OCI-LY1 (cell line): ENCODE results near the gene KCTD2.

Source experiments
- H2AFZ ChIP-seq: fragments of 200-600 bp; sonication (generic), shearing (Covaris generic); 2 replicates; pipeline ENCODE4 v1.6.0; 2014; ENCODE audit warnings: antibody characterized with exemption, mild to moderate bottlenecking, low read length
- H3F3A ChIP-seq: fragments of 200-600 bp; sonication (generic), shearing (Covaris generic); 2 replicates; pipeline ENCODE4 v1.6.0; 2014; ENCODE audit warnings: mild to moderate bottlenecking, antibody characterized with exemption, low read length, moderate library complexity; ENCODE audit not compliant: insufficient read depth
- H3K27ac ChIP-seq: fragments of 200-600 bp; sonication (generic); 2 replicates; pipeline ENCODE4 v1.5.1; 2014; ENCODE audit warnings: low read length, mixed run types, mild to moderate bottlenecking, low read depth; ENCODE audit not compliant: poor library complexity, severe bottlenecking
- H3K27me3 ChIP-seq: fragments of 200-600 bp; sonication (generic); 2 replicates; pipeline ENCODE4 v1.6.0; 2014; ENCODE audit warnings: antibody characterized with exemption, mild to moderate bottlenecking, low read length, moderate library complexity; ENCODE audit not compliant: insufficient read depth
- H3K36me3 ChIP-seq: fragments of 200-600 bp; sonication (generic); 2 replicates; pipeline ENCODE4 v1.6.1; 2014; ENCODE audit warnings: mild to moderate bottlenecking, antibody characterized with exemption, low read length, moderate library complexity, mixed read lengths; ENCODE audit not compliant: insufficient read depth
- H3K4me1 ChIP-seq: fragments of 200-600 bp; sonication (generic); 2 replicates; pipeline ENCODE4 v1.5.1; 2014; ENCODE audit warnings: mild to moderate bottlenecking, low read length, moderate library complexity; ENCODE audit not compliant: insufficient read depth, severe bottlenecking
- H3K4me2 ChIP-seq: fragments of 200-600 bp; sonication (generic), shearing (Covaris generic); 2 replicates; pipeline ENCODE4 v1.6.1; 2014; ENCODE audit warnings: low read length
- H3K4me3 ChIP-seq: fragments of 200-600 bp; sonication (generic); 2 replicates; pipeline ENCODE4 v1.5.1; 2014; ENCODE audit warnings: low read length, low read depth, mild to moderate bottlenecking, mixed read lengths; ENCODE audit not compliant: poor library complexity, severe bottlenecking
- H3K79me2 ChIP-seq: fragments of 200-600 bp; shearing (Covaris generic); 2 replicates; pipeline ENCODE4 v1.6.1; 2016; ENCODE audit warnings: mixed run types, low read length, mixed read lengths; ENCODE audit not compliant: insufficient read depth
- H3K9ac ChIP-seq: fragments of 200-600 bp; sonication (generic), shearing (Covaris generic); 2 replicates; pipeline ENCODE4 v1.6.1; 2014; ENCODE audit warnings: mild to moderate bottlenecking, low read length, mixed read lengths
- H3K9me2 ChIP-seq: fragments of 200-600 bp; sonication (generic), shearing (Covaris generic); 2 replicates; pipeline ENCODE4 v1.6.1; 2014; ENCODE audit warnings: low read depth, mild to moderate bottlenecking, low read length, mixed read lengths
- H3K9me3 ChIP-seq: fragments of 200-600 bp; shearing (Covaris generic); 2 replicates; pipeline ENCODE4 v1.6.1; 2014; ENCODE audit warnings: low read length, mixed read lengths
- H4K20me1 ChIP-seq: fragments of 200-600 bp; sonication (generic), shearing (Covaris generic); 2 replicates; pipeline ENCODE4 v1.6.0; 2016; ENCODE audit warnings: mild to moderate bottlenecking, low read length; ENCODE audit not compliant: insufficient read depth
- EZH2 ChIP-seq: fragments of 200-600 bp; sonication (generic), shearing (Covaris generic); IDR thresholded peaks from 2 replicates; pipeline ENCODE4 v1.8.0; 2017; ENCODE audit warnings: borderline replicate concordance, mixed run types, mild to moderate bottlenecking, antibody characterized with exemption, low read length, moderate library complexity, mixed read lengths
- TF ChIP-seq, protein P1 (sequence below): fragments of 200-600 bp; sonication (generic), shearing (Covaris generic); IDR thresholded peaks from 2 replicates; pipeline ENCODE4 v1.5.1; 2017; ENCODE audit warnings: mild to moderate bottlenecking, antibody characterized with exemption, low read length, moderate library complexity, mixed read lengths

The KCTD2 gene

DNA sequence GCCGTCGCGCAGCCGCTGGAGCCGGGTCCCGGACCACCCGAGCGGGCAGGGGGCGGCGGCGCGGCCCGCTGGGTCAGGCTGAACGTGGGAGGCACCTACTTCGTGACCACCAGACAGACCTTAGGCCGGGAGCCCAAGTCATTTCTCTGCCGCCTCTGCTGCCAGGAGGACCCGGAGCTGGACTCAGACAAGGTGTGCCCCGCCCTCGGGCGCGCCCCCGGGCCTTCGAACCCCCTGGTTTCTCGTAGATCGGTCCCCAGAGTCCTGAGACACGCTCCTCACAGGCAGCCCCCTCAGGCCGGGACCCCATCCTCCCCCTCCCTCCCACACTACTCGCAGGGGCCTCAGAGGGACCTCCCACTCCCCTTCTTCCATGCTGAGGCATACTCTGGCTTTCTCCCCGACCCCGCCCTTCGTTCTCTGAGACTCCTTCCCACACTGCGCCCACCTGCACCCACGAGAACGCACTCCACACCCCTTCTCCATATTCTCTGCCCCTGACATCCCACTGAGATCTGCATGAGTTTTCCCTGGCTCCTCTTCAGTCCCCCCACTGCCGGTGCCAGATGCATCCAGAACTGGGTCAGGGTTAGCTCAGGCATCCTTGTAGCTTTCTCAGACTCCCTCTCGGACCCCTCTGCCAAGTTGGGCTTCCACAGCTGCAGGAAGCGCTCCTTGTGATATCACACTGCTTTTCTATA is 523 bp downstream of the KCTD2 start:
- H3K27me3 ChIP-seq: no peaks in the 10 kb centered on the region
- no peak for TF ChIP-seq EZH2
- TF ChIP-seq, protein P1, sequence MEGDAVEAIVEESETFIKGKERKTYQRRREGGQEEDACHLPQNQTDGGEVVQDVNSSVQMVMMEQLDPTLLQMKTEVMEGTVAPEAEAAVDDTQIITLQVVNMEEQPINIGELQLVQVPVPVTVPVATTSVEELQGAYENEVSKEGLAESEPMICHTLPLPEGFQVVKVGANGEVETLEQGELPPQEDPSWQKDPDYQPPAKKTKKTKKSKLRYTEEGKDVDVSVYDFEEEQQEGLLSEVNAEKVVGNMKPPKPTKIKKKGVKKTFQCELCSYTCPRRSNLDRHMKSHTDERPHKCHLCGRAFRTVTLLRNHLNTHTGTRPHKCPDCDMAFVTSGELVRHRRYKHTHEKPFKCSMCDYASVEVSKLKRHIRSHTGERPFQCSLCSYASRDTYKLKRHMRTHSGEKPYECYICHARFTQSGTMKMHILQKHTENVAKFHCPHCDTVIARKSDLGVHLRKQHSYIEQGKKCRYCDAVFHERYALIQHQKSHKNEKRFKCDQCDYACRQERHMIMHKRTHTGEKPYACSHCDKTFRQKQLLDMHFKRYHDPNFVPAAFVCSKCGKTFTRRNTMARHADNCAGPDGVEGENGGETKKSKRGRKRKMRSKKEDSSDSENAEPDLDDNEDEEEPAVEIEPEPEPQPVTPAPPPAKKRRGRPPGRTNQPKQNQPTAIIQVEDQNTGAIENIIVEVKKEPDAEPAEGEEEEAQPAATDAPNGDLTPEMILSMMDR: no peak
- H3K27ac ChIP-seq: no peak overlapping the region
- no peaks in the 10 kb centered on the region for H3K79me2 ChIP-seq
- no peaks in the 10 kb centered on the region for H3F3A ChIP-seq
- H4K20me1 ChIP-seq: no peaks in the 10 kb centered on the region
- peak overlapping the region; percentile 83 for H3K4me3 ChIP-seq
- peak overlapping the region; percentile 86 for H3K9ac ChIP-seq
- H3K36me3 ChIP-seq: peaks cover 16% of the 10 kb centered on the region; the same call in 1 of the 2 replicates
- no peak overlapping the region for H2AFZ ChIP-seq
- no peaks in the 10 kb centered on the region for H3K9me2 ChIP-seq
- H3K9me3 ChIP-seq: no peaks in the 10 kb centered on the region
- peak overlapping the region; percentile 100 for H3K4me2 ChIP-seq
- peaks cover 24% of the 10 kb centered on the region for H3K4me1 ChIP-seq

DNA sequence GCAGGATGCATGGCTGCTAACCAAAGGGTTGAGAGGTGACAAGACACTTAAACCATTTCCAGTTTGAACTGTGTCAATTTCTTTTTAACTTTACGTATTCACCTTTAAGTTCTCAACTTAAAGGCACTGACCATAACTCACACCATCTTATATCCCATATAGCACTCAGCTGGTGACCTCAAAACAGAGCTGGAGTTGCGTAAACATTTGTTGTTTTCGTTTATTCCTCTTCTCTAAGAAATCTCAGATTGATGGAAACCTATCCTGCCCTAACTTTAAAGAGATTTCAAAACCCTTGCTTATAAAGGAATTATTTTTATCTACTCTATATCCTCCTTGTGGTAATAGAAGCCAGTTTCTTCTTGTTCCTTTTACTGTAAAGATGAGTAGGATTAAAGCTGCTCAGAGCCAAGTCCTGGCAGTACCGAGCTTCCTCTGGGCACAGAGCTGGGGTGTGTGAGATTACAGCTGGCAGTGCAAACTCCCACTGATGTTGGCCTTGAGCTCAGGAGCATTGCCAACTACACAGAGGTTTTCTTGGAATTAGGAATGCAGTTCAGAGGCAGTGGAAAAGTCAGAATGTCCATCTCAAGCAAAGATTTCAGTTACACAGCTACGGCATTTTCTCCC is 1.3 kb downstream of the KCTD2 start:
- Histone ChIP-seq H3K9ac (peak overlapping the region; percentile 86), H3F3A (no peaks in the 10 kb centered on the region), H3K4me1 (peaks cover 24% of the 10 kb centered on the region), H3K9me3 (no peaks in the 10 kb centered on the region), H3K27ac (no peak overlapping the region), H3K79me2 (no peaks in the 10 kb centered on the region), H3K4me2 (peak overlapping the region; percentile 100), H3K36me3 (peaks cover 24% of the 10 kb centered on the region), H4K20me1 (no peaks in the 10 kb centered on the region), H3K9me2 (no peaks in the 10 kb centered on the region), H3K4me3 (peak overlapping the region; percentile 83), H2AFZ (no peak overlapping the region), H3K27me3 (no peaks in the 10 kb centered on the region)
- TF ChIP-seq EZH2: no peak
- TF ChIP-seq, protein P1: no peak

DNA sequence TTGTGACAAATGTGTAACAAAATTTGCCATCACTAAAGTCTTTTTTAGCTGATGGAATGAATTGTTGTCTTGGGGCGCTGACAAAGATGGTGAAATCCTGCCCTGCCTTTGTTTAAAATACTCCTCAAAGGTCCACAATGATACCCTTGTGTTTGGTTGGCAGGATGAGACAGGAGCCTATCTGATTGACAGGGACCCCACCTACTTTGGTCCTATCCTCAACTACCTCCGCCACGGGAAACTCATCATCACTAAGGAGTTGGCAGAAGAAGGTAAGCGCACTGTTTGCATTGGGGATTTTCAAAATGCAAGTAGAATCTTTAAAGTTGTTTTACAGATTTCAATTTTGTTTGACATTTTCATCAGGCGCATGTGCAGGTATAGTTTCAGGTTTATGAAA is 2.0 kb downstream of the KCTD2 start:
- Histone ChIP-seq H3K4me1 (peaks cover 24% of the 10 kb centered on the region), H3K9ac (no peak overlapping the region), H3K9me2 (no peaks in the 10 kb centered on the region), H3F3A (no peaks in the 10 kb centered on the region), H4K20me1 (no peaks in the 10 kb centered on the region), H3K9me3 (no peaks in the 10 kb centered on the region), H3K27ac (no peak overlapping the region), H3K36me3 (peaks cover 31% of the 10 kb centered on the region), H3K4me2 (peak overlapping the region; percentile 100; the same call in 1 of the 2 replicates), H3K27me3 (no peaks in the 10 kb centered on the region), H2AFZ (no peak overlapping the region), H3K79me2 (no peaks in the 10 kb centered on the region), H3K4me3 (no peak overlapping the region)
- TF ChIP-seq, protein P1: no peak
- TF ChIP-seq EZH2: no peak
